Cardiac septum (tissue), 1 donor: ENCODE results near the gene MICALL1. TPM values are rescaled to one million over a fixed set of nuclear protein-coding genes. Genes with fewer than 3 reads are reported as not detected.
"Not testable (repeated sequence)": the region's sequence is repeated elsewhere in the genome, so short reads cannot be mapped to it uniquely, and the experiment has no call there.

Source experiments
- DNase-seq: peaks from one replicate; pipeline ENCODE4 v3.0.0-alpha.2; 2020; ENCODE audit warnings: low spot score
- intact Hi-C: fragments of 100-400 bp; cut with DNase I; formaldehyde crosslinking; loops from one replicate; pipeline ENCODE4 v1.14.0; 2022
- total RNA-seq: library from RNA; stranded (reverse); fragmentation: NEBNext Ultra II Directional; extraction: Animal tissue kit (Norgen Biotek cat#: 25700); gene quantifications from one replicate; pipeline ENCODE4 v1.2.1, GENCODE V29; 2021
- donor health status: DM: no; HTN: no; CAD: no.

Gene MICALL1
- total RNA-seq, 1 donor from 2014 or later, result 16.5 TPM

DNA sequence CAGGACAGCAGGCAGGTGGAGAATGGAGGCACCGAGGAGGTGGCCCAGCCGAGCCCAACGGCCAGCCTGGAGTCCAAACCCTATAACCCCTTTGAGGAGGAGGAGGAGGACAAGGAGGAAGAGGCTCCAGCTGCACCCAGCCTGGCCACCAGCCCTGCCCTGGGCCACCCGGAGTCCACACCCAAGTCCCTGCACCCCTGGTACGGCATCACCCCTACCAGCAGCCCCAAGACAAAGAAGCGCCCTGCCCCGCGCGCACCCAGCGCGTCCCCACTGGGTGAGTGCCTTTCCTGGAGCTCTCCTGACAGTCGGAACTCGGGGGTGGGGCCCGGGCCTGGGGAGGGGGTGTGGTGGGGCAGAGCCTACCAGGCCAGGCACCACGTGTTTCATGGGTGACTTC is 19.7 kb downstream of the MICALL1 start:
- DNase-seq, result no peak
- intact Hi-C loops, result no loop called here

- intact Hi-C loops, result no loop called here
- DNase-seq, result no peak
Observed at GRCh38 chr22:37926358-37926757, 20.3 kb downstream of the MICALL1 start.

GRCh38 chr22:37926771-37927636 is 20.9 kb downstream of the MICALL1 start:
- intact Hi-C loops, result no loop called here
- DNase-seq, result no peak

- intact Hi-C loops, result no loop called here
Observed at GRCh38 chr22:37927637-37927936, 21.5 kb downstream of the MICALL1 start.

GRCh38 chr22:37929390-37929789 is 23.3 kb downstream of the MICALL1 start:
- intact Hi-C loops, result no loop called here
- DNase-seq, result no peak

More at GRCh38 chr22:37927637-37927936, 21.5 kb downstream of the MICALL1 start:
- no peak for DNase-seq

DNA sequence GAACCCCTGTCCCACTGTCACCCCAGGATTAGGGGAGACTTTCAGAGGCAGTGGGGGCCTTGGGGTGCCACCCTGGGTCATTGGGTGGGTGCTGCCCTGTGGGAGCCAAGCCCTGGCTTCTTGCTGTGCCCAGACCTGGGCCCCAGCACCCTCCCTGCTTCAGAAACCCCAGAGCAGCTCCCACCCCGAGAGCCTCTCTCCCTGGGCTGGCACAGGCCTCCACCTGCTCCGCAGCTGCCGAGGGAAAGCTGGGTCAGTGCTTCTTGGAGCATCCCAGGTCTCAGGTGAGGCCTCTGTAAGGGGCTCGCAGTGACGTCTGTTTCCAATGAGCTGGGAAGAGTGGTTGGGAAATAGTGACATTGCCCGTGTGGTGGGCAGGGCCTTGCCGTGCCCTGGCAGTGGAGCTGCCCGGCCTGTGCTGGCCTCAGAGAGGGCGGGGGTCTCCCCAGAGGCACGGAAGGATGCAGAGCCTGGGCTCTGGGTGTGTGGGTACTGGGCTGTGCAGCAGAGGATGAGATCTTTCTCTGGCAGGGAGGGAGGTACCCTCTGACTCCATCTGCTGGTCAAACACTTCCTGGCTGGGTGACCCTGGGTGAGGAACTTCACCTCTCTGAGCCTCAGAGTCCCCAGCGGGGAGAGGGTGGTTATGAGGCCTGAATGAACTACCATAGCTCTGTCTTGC is 24.3 kb downstream of the MICALL1 start:
- intact Hi-C loops, result loop anchor here (5.0 to 10.0 kb wide), 2 partner anchors 43 to 116 kb away; no protein-coding TSS in a partner anchor
- DNase-seq, result no peak

DNA sequence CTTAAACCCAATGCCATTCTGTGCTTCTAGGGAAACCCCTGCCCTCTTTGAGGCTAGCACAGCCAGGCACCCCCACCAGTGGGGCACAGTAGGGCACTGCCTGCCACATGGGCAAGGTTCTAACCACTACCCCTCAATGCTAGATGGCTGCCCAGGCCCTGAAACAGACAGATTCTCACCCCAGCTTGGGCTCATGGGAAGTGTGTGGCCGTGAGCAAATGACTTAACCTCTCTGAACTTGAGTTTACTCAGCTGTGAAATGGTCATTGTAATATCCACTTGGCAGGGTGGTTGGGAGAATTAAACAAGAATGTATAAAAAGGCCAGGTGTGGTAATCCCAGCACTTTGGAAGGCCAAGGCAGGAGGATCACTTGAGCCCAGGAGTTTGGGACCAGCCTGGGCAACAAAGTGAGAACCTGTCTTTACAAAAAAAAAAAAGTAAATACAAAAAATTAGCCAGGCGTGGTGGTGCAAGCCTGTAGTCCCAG is 24.9 kb downstream of the MICALL1 start:
- no peak for DNase-seq

DNA sequence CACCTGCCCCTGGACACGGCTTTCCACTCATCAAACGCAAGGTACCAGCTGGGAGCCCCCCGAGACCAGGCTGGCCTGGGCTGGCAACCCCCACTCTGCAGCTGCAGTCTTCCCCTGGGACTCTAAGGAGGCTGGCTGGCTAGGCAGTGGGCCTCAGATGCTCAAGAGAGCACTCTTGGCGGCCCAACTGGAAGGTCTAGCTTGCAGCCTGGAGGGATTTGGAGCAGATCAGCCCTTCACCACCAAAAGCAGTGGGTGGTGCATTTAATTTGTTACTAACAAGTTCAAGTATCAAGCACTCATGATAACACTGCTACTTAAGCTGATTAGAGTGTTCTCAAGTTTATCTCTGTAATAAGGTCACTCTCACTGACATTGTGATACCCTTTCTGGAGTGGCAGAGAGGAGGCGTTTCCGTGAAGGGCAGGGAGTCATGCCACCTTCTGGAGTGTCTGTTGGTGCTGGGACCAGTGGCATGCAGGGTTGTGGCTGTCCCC is 25.8 kb downstream of the MICALL1 start:
- intact Hi-C loops, result loop anchor here (5.0 to 10.0 kb wide), 2 partner anchors 45 to 117 kb away; no protein-coding TSS in a partner anchor
- no peak for DNase-seq

More for the DNA sequence above, 24.9 kb downstream of the MICALL1 start:
- intact Hi-C loops, result loop anchor here (5.0 to 10.0 kb wide), 2 partner anchors 44 to 116 kb away; no protein-coding TSS in a partner anchor

- no peak for DNase-seq
- intact Hi-C loops, result loop anchor here (5.0 to 10.0 kb wide), 2 partner anchors 45 to 118 kb away; no protein-coding TSS in a partner anchor
Observed at GRCh38 chr22:37932401-37932800, 26.3 kb downstream of the MICALL1 start.

- DNase-seq, result no peak
- intact Hi-C loops, result loop anchor here (5.0 to 10.0 kb wide), 2 partner anchors 46 to 118 kb away; no protein-coding TSS in a partner anchor
Observed at GRCh38 chr22:37932821-37933578, 26.9 kb downstream of the MICALL1 start.

GRCh38 chr22:37933711-37934376 is 27.7 kb downstream of the MICALL1 start:
- peak; percentile 95 for DNase-seq
- intact Hi-C loops, result loop anchor here (5.0 to 10.0 kb wide), 2 partner anchors 47 to 119 kb away; no protein-coding TSS in a partner anchor

DNA sequence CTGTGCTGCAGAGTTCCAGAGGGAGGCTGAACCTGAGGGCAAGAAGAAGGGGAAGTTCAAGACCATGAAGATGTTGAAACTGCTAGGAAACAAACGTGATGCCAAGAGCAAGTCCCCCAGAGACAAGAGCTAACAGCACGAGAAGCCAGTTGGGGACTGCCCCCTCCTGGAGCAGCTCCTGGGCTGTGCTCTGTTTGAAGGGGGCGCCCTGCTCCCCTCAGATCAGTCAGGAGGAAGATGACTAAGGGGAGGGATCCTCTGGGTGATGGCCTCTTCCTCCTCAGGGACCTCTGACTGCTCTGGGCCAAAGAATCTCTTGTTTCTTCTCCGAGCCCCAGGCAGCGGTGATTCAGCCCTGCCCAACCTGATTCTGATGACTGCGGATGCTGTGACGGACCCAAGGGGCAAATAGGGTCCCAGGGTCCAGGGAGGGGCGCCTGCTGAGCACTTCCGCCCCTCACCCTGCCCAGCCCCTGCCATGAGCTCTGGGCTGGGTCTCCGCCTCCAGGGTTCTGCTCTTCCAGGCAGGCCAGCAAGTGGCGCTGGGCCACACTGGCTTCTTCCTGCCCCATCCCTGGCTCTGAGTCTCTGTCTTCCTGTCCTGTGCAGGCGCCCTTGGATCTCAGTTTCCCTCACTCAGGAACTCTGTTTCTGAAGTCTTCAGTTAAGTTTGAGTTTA is 34.7 kb downstream of the MICALL1 start:
- intact Hi-C loops, result no loop called here
- no peak for DNase-seq

DNA sequence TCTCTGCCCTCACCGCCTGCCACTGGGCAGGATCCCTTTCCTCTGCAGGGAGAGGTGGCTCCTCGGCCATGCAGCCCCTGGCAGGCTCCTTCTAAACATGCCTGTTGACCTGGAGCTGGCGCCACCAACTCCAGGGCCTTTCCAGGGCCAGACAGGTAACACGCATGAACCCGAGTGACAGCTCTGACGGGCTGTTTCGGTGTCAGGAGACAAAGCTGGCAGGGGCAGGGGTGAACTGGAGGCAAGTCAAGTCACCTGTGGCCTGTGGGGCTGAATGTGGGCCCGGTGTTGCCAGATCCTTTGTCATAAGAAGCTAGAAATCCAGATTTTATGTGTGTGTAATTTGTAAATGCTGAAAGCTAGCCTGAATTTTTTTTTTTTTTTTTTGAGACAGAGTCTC is 36.0 kb downstream of the MICALL1 start:
- no peak for DNase-seq
- intact Hi-C loops, result no loop called here

DNA sequence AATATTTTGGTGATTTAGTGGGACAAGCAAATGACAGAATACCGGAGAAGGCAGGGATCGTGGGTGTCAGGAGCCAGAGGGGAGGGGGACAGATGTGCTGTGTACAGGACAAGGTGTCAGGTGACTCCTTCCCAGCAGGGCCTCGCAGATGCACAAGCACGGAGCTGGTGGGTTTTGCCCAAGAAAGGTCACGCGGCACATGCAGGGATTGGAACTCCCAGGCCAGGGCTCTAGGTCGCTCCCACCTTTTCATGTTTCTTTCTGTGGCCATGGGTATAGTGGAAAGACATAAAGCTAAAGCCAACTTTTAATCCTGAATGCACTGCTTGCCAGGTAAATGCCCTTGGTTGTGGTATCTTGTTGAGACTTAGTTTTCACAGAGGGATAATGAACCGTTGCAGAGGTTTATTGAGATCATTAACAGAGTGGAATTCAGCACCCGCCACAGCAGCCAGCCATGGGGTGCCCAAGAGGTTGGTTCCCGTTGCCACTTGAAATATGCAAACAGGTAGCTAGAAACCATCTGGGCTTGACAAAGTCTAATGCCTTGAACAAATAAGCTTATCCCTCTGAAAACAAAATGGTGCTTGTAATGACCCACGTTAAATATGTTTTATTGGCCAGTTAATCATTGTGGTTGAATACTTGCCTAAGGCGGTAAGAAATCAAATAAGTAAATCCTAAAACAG is 37.2 kb downstream of the MICALL1 start:
- intact Hi-C loops, result no loop called here

GRCh38 chr22:37943825-37944198 is 37.7 kb downstream of the MICALL1 start:
- intact Hi-C loops, result no loop called here

More for the DNA sequence above, 37.2 kb downstream of the MICALL1 start:
- no peak for DNase-seq

DNA sequence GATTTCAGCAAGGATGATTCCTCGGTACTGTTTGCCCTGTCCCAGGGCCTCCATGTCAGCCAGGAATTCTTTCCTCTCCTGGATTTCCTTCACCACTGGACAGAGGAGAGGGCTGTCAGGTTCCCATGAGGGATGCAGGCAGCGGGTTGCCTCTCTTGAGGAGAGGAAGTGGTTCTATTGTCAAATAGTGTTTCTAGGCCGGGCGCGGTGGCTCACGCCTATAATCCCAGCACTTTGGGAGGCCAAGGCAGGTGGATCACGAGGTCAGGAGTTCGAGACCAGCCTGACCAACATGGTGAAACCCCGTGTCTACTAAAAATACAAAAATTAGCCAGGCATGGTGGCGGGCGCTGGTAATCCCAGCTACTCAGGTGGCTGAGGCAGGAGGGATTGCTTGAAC is 38.3 kb downstream of the MICALL1 start:
- DNase-seq, intact Hi-C loops: not testable (repeated sequence)

More at GRCh38 chr22:37943825-37944198, 37.7 kb downstream of the MICALL1 start:
- DNase-seq, result no peak

DNA sequence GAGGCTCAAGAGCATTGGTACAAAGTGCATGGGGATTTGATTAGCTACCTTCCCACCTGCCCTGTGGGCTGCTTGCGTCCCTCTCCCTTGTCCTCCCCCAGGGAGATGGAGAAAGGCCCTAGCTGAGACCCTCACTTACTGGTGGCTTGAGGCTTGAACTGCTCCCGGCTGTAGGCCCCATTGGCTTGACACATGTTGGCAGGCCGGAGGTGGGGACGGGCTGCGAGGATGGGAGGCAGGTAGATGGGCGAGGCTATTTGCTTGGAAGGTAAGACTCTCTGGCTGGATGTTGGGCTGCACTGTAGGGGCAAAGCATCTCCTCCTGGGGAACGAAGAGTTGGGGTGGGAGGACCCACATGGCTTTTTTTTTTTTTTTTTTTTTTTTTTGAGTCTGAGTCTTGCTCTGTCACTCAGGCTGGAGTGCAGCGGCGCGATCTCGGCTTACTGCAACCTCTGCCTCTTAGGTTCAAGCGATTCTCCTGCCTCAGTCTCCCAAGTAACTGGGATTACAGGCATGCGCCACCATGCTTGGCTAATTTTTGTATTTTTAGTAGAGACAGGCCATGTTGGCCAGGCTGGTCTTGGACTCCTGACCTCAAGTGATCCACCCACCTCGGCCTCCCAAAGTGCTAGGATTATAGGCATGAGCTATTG is 41.2 kb downstream of the MICALL1 start:
- DNase-seq, intact Hi-C loops: not testable (repeated sequence)
